Keratinocyte (primary cell): ENCODE data around the gene KDM4B. TPM values are rescaled to one million over a fixed set of nuclear protein-coding genes. Genes with fewer than 3 reads are reported as not detected.

ENCODE experiments used
- DNase-seq: peaks from one replicate; pipeline ENCODE4 v3.0.0-alpha.2; 2011; ENCODE audit warnings: low read depth, missing footprints, low spot score
- FAIRE-seq: peaks from 2 replicates; lab custom pipeline; 2011; peaks lifted over from hg19 to GRCh38; lab: Jason Lieb, UNC
- H2AFZ ChIP-seq: 2 replicates; pipeline ENCODE4 v1.6.0; 2012; ENCODE audit warnings: low read length, control low read depth, inconsistent platforms; ENCODE audit not compliant: control insufficient read depth
- H3K27ac ChIP-seq: 2 replicates; pipeline ENCODE4 v1.5.1; 2011; ENCODE audit warnings: low read length; ENCODE audit not compliant: control insufficient read depth, insufficient read depth
- H3K27me3 ChIP-seq: 3 replicates; pipeline ENCODE4 v1.6.0; 2011; ENCODE audit warnings: low read length; ENCODE audit not compliant: control insufficient read depth, insufficient read depth; ENCODE audit errors: extremely low read depth
- H3K36me3 ChIP-seq, 2 experiments: 2 replicates in 1 of 2; 3 replicates in 1 of 2; pipeline ENCODE4 v1.5.1; 2011; ENCODE audit warnings: low read length in 2 of 2, mild to moderate bottlenecking in 1 of 2; ENCODE audit not compliant: control insufficient read depth in 2 of 2, insufficient read depth in 2 of 2; ENCODE audit errors: extremely low read depth in 1 of 2
- H3K4me1 ChIP-seq: 3 replicates; pipeline ENCODE4 v1.5.1; 2011; ENCODE audit warnings: low read length; ENCODE audit not compliant: control insufficient read depth, insufficient read depth; ENCODE audit errors: extremely low read depth
- H3K4me2 ChIP-seq: 3 replicates; pipeline ENCODE4 v1.6.0; 2011; ENCODE audit warnings: low read depth, low read length; ENCODE audit not compliant: control insufficient read depth, insufficient read depth; ENCODE audit errors: extremely low read depth
- H3K4me3 ChIP-seq, 3 experiments: fragments of 200-600 bp in 1 of 3; sonication (generic) in 1 of 3; 2 replicates in 2 of 3; 3 replicates in 1 of 3; pipeline ENCODE4 v1.5.1; 2011 to 2016; ENCODE audit warnings: low read length in 3 of 3, mild to moderate bottlenecking in 3 of 3, control low read depth in 2 of 3, inconsistent platforms in 1 of 3, low read depth in 1 of 3, mixed read lengths in 1 of 3, mixed run types in 1 of 3, moderate library complexity in 1 of 3; ENCODE audit not compliant: control insufficient read depth in 2 of 3, insufficient read depth in 2 of 3; ENCODE audit errors: extremely low read depth in 1 of 3
- H3K79me2 ChIP-seq: 2 replicates; pipeline ENCODE4 v1.6.0; 2012; ENCODE audit warnings: low read length; ENCODE audit not compliant: control insufficient read depth, insufficient read depth
- H3K9ac ChIP-seq: 3 replicates; pipeline ENCODE4 v1.6.0; 2011; ENCODE audit warnings: low read length; ENCODE audit not compliant: control insufficient read depth, insufficient read depth; ENCODE audit errors: extremely low read depth
- H3K9me1 ChIP-seq: 3 replicates; pipeline ENCODE4 v1.6.0; 2011; ENCODE audit warnings: low read length; ENCODE audit not compliant: control insufficient read depth, insufficient read depth; ENCODE audit errors: extremely low read depth
- H3K9me3 ChIP-seq: 2 replicates; pipeline ENCODE4 v1.5.1; 2012; ENCODE audit warnings: low read depth, low read length; ENCODE audit not compliant: control insufficient read depth
- H4K20me1 ChIP-seq: 3 replicates; pipeline ENCODE4 v1.6.0; 2011; ENCODE audit warnings: low read length; ENCODE audit not compliant: control insufficient read depth, insufficient read depth; ENCODE audit errors: extremely low read depth
- EZH2 ChIP-seq: IDR thresholded peaks from one replicate; pipeline ENCODE4 v1.6.1; 2012; ENCODE audit warnings: inconsistent platforms, mild to moderate bottlenecking, low read length, moderate library complexity
- dilution Hi-C: fragments of 300-500 bp; cut with MboI; formaldehyde crosslinking; loops from one replicate; pipeline ENCODE4 v1.7.0; 2020; ENCODE audit warnings: low sequenced_read_pairs; ENCODE audit not compliant: extremely low pct_ligation_motif_present
- polyA plus RNA-seq, 5 experiments: library from polyadenylated mRNA; depleted of rRNA in 3 of 5; stranded (reverse) in 3 of 5; stranded (forward) in 1 of 5; unstranded in 1 of 5; fragments of >200 nt; gene quantifications; 1 replicate in 1 of 5; 2 replicates in 3 of 5; 3 replicates in 1 of 5; pipeline versions ENCODE4 v1.2.1 to v1.2.3, GENCODE V29; 2011 to 2012; ENCODE audit warnings: missing spikeins in 2 of 5, low read depth in 1 of 5, low replicate concordance in 1 of 5
- TF ChIP-seq, protein P1 (sequence below), 3 experiments: IDR thresholded peaks in 1 of 3; conservative IDR thresholded peaks in 1 of 3; optimal IDR thresholded peaks in 1 of 3; 2 replicates in 2 of 3; 3 replicates in 1 of 3; pipeline versions ENCODE3 to v1.5.1; 2011; ENCODE audit warnings: low read length in 3 of 3, mild to moderate bottlenecking in 3 of 3, moderate library complexity in 2 of 3, control low read depth in 1 of 3, inconsistent platforms in 1 of 3; ENCODE audit not compliant: insufficient read depth in 2 of 3; ENCODE audit errors: extremely low read depth in 1 of 3

Gene KDM4B
- polyA plus RNA-seq, 1 donor (not counting 4 experiments of a cell fraction or from before 2014, with no cell fraction given) = 6.2 TPM

DNA sequence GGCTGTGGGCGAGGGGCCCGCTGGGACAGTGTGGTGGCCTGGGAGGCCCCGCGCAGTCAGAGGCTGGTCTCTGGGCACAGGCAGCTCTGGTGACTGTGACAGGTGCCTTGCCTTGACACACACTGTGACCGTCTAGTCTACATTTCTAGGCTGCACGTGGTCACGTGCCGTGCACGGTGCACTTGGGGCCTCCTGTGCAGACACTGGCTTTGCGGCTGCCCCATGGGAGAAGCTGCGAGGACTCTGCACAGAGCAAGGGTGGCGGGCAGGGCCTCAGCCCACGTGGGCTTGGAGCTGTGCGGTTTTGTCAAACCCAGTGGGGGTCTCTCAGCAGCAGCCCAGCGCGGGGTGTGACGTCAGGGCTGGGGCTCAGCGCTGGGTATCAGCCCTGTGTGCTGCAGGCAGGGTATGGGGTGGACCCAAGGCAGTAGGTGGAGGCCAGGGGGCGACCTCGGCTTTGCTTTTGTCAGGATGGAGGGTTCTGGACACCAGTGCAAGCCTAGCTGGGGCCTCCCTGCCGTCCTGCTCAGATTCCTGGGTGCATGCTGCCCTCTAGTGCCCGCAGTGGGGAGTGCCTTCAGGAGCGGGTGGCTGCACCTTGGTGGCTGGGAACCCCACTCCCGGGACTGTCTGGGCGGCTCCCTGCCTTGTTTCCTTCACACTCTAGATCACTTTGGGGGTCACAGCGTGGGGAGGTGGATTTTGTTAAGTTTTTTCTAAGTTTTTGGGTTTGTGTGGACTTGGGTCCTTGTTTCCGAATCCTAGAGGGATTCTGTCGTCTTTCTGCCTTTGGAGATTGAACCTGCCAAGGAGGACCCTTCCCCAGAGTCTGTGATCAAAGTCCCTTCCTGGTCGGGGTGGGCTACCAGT lies 62.6 kb downstream of the KDM4B start:
- no peaks in the 10 kb centered on the region for H3K9me1 ChIP-seq
- no peak overlapping the region for H3K4me2 ChIP-seq
- H4K20me1 ChIP-seq = peaks cover 19% of the 10 kb centered on the region
- H3K4me3 ChIP-seq = no peak overlapping the region
- H3K9me3 ChIP-seq = no peaks in the 10 kb centered on the region
- peaks cover 2% of the 10 kb centered on the region for H3K4me1 ChIP-seq
- dilution Hi-C loops = no loop called here
- peaks cover 33% of the 10 kb centered on the region for H3K79me2 ChIP-seq
- TF ChIP-seq, protein P1, sequence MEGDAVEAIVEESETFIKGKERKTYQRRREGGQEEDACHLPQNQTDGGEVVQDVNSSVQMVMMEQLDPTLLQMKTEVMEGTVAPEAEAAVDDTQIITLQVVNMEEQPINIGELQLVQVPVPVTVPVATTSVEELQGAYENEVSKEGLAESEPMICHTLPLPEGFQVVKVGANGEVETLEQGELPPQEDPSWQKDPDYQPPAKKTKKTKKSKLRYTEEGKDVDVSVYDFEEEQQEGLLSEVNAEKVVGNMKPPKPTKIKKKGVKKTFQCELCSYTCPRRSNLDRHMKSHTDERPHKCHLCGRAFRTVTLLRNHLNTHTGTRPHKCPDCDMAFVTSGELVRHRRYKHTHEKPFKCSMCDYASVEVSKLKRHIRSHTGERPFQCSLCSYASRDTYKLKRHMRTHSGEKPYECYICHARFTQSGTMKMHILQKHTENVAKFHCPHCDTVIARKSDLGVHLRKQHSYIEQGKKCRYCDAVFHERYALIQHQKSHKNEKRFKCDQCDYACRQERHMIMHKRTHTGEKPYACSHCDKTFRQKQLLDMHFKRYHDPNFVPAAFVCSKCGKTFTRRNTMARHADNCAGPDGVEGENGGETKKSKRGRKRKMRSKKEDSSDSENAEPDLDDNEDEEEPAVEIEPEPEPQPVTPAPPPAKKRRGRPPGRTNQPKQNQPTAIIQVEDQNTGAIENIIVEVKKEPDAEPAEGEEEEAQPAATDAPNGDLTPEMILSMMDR (optimal IDR thresholded peaks at IDR 0.05 in 1 of 3, IDR thresholded peaks at IDR 0.05 in 1 of 3, conservative IDR thresholded peaks at IDR 0.05 in 1 of 3; ENCODE audit: extremely low read depth in 1 of 3, insufficient read depth in 2 of 3, low read length in 3 of 3) = peak; percentile 88 to 98 (median 93)
- TF ChIP-seq EZH2 = no peak
- H3K27ac ChIP-seq = no peak overlapping the region
- peaks cover 3 to 19% of the 10 kb centered on the region in 2 experiments for H3K36me3 ChIP-seq
- H3K9ac ChIP-seq = no peak overlapping the region
- no peaks in the 10 kb centered on the region for H3K27me3 ChIP-seq
- FAIRE-seq (peak; percentile 61), DNase-seq (no peak)
- no peak overlapping the region for H2AFZ ChIP-seq

DNA sequence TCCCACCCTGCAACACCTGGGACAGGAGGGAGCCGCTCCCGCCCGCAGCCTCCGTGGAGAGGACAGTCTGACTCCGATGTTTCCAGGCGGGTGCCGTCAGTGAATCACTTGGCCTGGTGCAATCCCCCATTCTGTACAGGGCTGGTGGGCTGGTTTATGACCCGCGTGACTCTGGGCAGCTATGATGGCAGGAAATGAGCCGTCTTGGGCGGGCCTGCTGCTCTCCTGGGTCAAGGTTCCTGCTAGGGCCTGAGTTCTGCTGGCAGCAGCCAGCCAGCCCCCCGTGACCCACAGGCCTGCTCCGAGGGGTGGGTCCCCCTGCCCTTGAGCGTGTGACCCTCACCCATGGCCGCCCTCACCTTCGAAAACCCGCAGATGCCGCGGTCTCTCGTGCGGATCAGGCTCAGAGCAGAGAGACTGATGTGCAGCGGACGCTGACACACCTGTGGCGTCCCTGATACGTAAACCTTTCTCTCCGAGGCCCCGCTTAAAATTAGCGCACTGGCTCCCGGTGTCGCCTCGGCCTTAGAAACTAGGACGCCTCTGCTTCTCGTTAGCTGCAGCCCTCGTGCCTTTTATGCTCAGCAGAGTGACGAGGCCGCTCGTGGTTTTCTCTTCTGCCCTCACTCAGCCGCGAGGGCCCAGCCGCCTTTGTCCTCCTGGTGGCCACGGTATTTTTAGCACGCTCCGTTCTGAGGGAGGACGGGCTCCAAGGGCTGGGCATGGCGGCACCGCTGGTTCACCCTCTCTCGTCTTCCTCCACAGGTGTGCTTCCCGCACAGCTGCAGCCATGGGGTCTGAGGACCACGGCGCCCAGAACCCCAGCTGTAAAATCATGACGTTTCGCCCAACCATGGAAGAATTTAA lies 63.4 kb downstream of the KDM4B start:
- H3K79me2 ChIP-seq = peaks cover 26% of the 10 kb centered on the region
- FAIRE-seq = no peak

More for the DNA sequence above, 63.4 kb downstream of the KDM4B start:
- H3K9me1 ChIP-seq = no peaks in the 10 kb centered on the region
- TF ChIP-seq, protein P1 (optimal IDR thresholded peaks at IDR 0.05 in 1 of 3, IDR thresholded peaks at IDR 0.05 in 1 of 3, conservative IDR thresholded peaks at IDR 0.05 in 1 of 3; ENCODE audit: extremely low read depth in 1 of 3, insufficient read depth in 2 of 3, low read length in 3 of 3) = no peak
- no peak for TF ChIP-seq EZH2
- H3K27ac ChIP-seq = no peak overlapping the region
- H3K9me3 ChIP-seq = no peaks in the 10 kb centered on the region
- H3K4me2 ChIP-seq = no peak overlapping the region
- DNase-seq = no peak
- peaks cover 3 to 19% of the 10 kb centered on the region in 2 experiments for H3K36me3 ChIP-seq
- H3K27me3 ChIP-seq = no peaks in the 10 kb centered on the region
- H3K4me1 ChIP-seq = peaks cover 10% of the 10 kb centered on the region
- H3K9ac ChIP-seq = no peak overlapping the region
- H4K20me1 ChIP-seq = peaks cover 28% of the 10 kb centered on the region
- H2AFZ ChIP-seq = no peak overlapping the region
- dilution Hi-C loops = no loop called here
- H3K4me3 ChIP-seq = no peak overlapping the region
